ENCODE results near the gene SPG11. TPM values are rescaled to one million over a fixed set of nuclear protein-coding genes. Genes with fewer than 3 reads are reported as not detected.

SPG11 gene
- total and polyA plus RNA-seq, 2 of the 13 experiments (the other 11 are each of a cell fraction or from before 2014, with no cell fraction given), result 31.5 to 40.7 TPM

GRCh38 chr15:44663410-44664308 lies at the start of gene SPG11 (continued):
- TF ChIP-seq MTA1 (CRISPR knock-in tag; IDR thresholded peaks at IDR 0.05; ENCODE audit: borderline replicate concordance) (peak; percentile 91; the same call in 1 of the 2 replicates), ZNF879 (CRISPR knock-in tag; IDR thresholded peaks at IDR 0.05) (0 out of 2 replicates have a peak, but pooled peaks have one; percentile 37), ZNF549 (CRISPR knock-in tag; IDR thresholded peaks at IDR 0.05) (no peak), MYC (CRISPR knock-in tag; IDR thresholded peaks at IDR 0.05; ENCODE audit: borderline replicate concordance) (peak; percentile 90), HNRNPH1 (optimal IDR thresholded peaks at IDR 0.05; ENCODE audit: low read depth, low read length) (no peak), ZNF234 (CRISPR knock-in tag; conservative IDR thresholded peaks at IDR 0.05) (no peak; the same call in 1 of the 2 replicates), ZNF572 (CRISPR knock-in tag; IDR thresholded peaks at IDR 0.05) (0 out of 2 replicates have a peak, but pooled peaks have one; percentile 7), ZNF550 (CRISPR knock-in tag; IDR thresholded peaks at IDR 0.05; ENCODE audit: borderline replicate concordance) (no peak), ARHGAP35 (CRISPR knock-in tag; IDR thresholded peaks at IDR 0.05; ENCODE audit: borderline replicate concordance) (no peak), PHF21A (CRISPR knock-in tag; IDR thresholded peaks at IDR 0.05) (peak; percentile 64; the same call in 1 of the 2 replicates), RFX5 (IDR thresholded peaks at IDR 0.05; ENCODE audit: low read depth, low read length) (peak; percentile 82), PHB2 (IDR thresholded peaks at IDR 0.05; ENCODE audit: partially characterized antibody) (no peak), ZBTB38 (CRISPR knock-in tag; IDR thresholded peaks at IDR 0.05) (peak; percentile 93), GATA4 (IDR thresholded peaks at IDR 0.05; ENCODE audit: borderline replicate concordance, low read depth) (no peak), HOXA5 (CRISPR knock-in tag; IDR thresholded peaks at IDR 0.05) (peak; percentile 93), ZNF605 (CRISPR knock-in tag; IDR thresholded peaks at IDR 0.05) (peak; percentile 83), FOSL2 (CRISPR knock-in tag; IDR thresholded peaks at IDR 0.05) (peak; percentile 53), MLLT10 (CRISPR knock-in tag; IDR thresholded peaks at IDR 0.05) (no peak), PAXIP1 (CRISPR knock-in tag; conservative IDR thresholded peaks at IDR 0.05) (peak; percentile 59), ZNF12 (CRISPR knock-in tag; IDR thresholded peaks at IDR 0.05) (peak; percentile 69; the same call in 1 of the 2 replicates), SP2 (CRISPR knock-in tag; IDR thresholded peaks at IDR 0.05) (peak; percentile 62), MYPOP (CRISPR knock-in tag; IDR thresholded peaks at IDR 0.05) (peak; percentile 40; the same call in 1 of the 2 replicates), RAD51 (IDR thresholded peaks at IDR 0.05; ENCODE audit: borderline replicate concordance) (peak; percentile 35; the same call in 1 of the 2 replicates)
- TF ChIP-seq, protein P1, sequence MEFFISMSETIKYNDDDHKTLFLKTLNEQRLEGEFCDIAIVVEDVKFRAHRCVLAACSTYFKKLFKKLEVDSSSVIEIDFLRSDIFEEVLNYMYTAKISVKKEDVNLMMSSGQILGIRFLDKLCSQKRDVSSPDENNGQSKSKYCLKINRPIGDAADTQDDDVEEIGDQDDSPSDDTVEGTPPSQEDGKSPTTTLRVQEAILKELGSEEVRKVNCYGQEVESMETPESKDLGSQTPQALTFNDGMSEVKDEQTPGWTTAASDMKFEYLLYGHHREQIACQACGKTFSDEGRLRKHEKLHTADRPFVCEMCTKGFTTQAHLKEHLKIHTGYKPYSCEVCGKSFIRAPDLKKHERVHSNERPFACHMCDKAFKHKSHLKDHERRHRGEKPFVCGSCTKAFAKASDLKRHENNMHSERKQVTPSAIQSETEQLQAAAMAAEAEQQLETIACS (CRISPR knock-in tag; IDR thresholded peaks at IDR 0.05), result peak; percentile 50
